ENCODE measurements around the gene MDGA2.

The MDGA2 gene

DNA sequence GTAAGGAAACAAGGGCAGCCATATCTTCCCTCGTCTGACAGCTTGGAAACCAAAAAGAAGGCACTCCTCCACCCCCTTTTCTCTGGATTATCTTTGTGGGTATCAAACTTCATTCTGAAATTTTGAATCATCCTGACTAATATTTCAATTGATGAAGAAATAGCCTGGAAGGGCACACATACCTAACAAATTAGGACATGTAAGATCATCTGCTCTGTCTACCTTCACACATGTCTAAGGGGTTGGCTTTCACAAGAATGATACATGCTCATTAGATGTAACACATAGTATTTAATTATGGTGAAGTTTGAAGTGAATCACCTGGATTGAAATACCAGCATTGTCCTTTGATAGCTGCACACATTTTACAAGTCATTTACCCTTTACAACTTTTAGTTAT, 675.7 kb downstream of the MDGA2 start:
- H3K27ac ChIP-seq = no peak overlapping the region
- TF ChIP-seq, protein P1, sequence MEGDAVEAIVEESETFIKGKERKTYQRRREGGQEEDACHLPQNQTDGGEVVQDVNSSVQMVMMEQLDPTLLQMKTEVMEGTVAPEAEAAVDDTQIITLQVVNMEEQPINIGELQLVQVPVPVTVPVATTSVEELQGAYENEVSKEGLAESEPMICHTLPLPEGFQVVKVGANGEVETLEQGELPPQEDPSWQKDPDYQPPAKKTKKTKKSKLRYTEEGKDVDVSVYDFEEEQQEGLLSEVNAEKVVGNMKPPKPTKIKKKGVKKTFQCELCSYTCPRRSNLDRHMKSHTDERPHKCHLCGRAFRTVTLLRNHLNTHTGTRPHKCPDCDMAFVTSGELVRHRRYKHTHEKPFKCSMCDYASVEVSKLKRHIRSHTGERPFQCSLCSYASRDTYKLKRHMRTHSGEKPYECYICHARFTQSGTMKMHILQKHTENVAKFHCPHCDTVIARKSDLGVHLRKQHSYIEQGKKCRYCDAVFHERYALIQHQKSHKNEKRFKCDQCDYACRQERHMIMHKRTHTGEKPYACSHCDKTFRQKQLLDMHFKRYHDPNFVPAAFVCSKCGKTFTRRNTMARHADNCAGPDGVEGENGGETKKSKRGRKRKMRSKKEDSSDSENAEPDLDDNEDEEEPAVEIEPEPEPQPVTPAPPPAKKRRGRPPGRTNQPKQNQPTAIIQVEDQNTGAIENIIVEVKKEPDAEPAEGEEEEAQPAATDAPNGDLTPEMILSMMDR (IDR thresholded peaks at IDR 0.05) = no peak
- no peak for TF ChIP-seq ZFX (IDR thresholded peaks at IDR 0.05; ENCODE audit: borderline replicate concordance)

DNA sequence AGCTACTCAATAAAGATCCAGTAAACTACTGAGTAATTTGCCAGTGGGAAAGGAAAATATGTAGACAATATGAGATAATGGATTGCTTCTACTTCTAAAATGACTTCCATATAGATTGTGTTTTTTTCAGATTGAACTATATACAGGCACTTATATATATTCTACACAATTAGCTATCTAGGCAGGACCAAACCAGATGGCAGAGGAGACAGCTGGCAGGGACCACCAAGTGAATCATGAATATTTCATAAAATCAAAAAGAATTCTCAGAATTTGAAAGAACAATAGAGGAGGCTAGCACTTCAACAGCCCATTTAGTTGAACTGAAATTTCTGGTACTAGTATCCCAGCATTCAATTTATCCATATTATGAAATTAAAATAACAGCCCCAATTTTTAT, 685.8 kb downstream of the MDGA2 start:
- no peak overlapping the region for H3K27ac ChIP-seq
- TF ChIP-seq ZFX (IDR thresholded peaks at IDR 0.05; ENCODE audit: borderline replicate concordance) = no peak
- TF ChIP-seq, protein P1 (IDR thresholded peaks at IDR 0.05) = no peak

- H3K27ac ChIP-seq = no peak overlapping the region
Measured at GRCh38 chr14:46988312-46988711, 687.1 kb downstream of the MDGA2 start.

DNA sequence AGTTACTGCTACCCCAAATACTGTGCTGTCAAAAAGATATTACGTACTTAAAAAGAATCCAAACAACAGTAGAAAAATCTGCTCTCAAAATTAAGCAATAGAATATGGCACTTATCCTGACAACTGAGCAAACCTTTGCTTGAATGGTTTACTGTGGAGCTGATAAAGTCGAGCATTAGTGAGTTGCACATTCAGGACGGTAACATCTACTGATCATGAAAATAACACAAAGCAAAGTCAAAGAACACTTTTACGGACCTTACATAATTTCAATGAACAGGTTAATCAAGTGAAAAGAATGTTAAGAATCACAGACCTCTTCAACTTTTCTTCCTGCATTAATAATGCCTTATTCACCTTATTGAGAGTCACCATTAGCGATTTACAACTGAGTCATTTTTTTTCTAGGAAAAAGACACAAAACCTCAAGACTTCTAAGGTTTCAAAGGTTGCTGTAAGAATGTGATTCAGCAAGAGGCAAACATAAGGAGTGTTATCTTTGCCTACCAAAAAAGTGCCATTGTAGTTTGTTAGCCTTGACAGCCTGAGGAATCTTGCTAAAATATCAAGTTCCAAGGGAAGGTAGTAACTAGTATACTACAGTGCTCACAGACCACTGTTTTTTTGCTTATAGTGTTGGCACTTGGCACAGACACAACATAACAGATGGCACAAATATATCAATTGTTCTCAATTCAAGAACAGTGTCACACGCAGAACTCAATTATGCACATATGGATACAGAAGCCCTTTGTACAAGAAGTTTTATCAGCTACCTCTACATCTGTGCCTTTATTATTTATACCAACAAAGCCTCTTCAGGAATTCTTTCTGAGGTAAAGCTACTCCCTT, 689.6 kb downstream of the MDGA2 start:
- no peak overlapping the region for H3K27ac ChIP-seq
- TF ChIP-seq, protein P1 (IDR thresholded peaks at IDR 0.05) = no peak
- no peak for TF ChIP-seq ZFX (IDR thresholded peaks at IDR 0.05; ENCODE audit: borderline replicate concordance)

More at GRCh38 chr14:46988312-46988711, 687.1 kb downstream of the MDGA2 start:
- no peak for TF ChIP-seq ZFX (IDR thresholded peaks at IDR 0.05; ENCODE audit: borderline replicate concordance)
- TF ChIP-seq, protein P1 (IDR thresholded peaks at IDR 0.05) = no peak

- no peak overlapping the region for H3K27ac ChIP-seq
- no peak for TF ChIP-seq ZFX (IDR thresholded peaks at IDR 0.05; ENCODE audit: borderline replicate concordance)
- TF ChIP-seq, protein P1 (IDR thresholded peaks at IDR 0.05) = no peak
Measured at GRCh38 chr14:46973295-46973694, 702.1 kb downstream of the MDGA2 start.

DNA sequence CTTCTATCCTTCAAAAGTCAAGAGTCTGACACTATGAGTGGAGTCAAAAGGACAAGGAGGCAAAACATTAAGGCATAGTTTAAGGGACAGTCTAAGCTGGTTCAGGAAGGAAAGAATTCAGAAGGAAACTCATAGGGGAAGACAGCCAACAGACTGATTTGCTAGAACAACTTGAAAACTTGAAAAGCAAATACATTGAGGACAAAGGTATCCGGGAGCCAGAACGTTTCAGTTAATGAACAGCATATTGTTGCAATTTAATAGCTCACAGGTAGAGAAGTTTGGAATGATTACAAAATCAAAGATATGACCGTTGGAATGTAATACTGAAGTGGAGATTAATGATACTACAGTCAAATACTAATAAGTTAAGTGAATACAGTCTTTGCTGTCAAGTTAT, 711.0 kb downstream of the MDGA2 start:
- no peak for TF ChIP-seq ZFX (IDR thresholded peaks at IDR 0.05; ENCODE audit: borderline replicate concordance)
- TF ChIP-seq, protein P1 (IDR thresholded peaks at IDR 0.05) = no peak
- H3K27ac ChIP-seq = no peak overlapping the region

DNA sequence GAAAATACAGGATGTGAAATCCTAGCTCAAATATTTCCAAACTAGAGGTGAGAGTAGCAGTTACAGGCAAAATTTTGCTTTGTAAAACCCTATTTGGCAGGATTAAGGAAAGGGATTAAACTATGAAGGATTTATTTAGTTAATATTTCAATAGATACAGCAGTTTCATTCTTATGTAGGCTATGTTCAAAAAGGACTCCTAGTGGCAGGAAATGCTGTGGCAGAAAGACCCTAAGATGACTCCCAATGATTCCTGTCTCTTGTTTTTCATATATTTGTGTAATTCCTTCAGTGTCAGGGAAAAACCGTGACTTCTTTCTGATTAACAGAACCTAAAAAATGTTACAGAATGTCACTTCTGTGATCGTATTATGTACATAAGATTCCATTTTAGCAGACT, 724.3 kb downstream of the MDGA2 start:
- no peak overlapping the region for H3K27ac ChIP-seq
- TF ChIP-seq ZFX (IDR thresholded peaks at IDR 0.05; ENCODE audit: borderline replicate concordance) = no peak
- TF ChIP-seq, protein P1 (IDR thresholded peaks at IDR 0.05) = no peak
